B cell (primary cell): Measurements from ENCODE around the gene LMX1B. TPM values are rescaled to one million over a fixed set of nuclear protein-coding genes. Genes with fewer than 3 reads are reported as not detected.

Experiments used
- ATAC-seq: fragments of 200-7000 bp; cut with Tn5 transposase; one replicate; pipeline ENCODE4 v1.10.0; 2021; ENCODE audit warnings: low read depth, mild to moderate bottlenecking, moderate number of reproducible peaks, moderate library complexity
- CTCF ChIA-PET: fragments of 350-600 bp; sonication (Branson Sonifier 250); formaldehyde crosslinking; loops from one replicate; lab custom pipeline; 2021; ENCODE audit warnings: antibody characterized with exemption, inconsistent platforms; lab: Charles Lee
- POLR2A ChIA-PET: fragments of 350-600 bp; sonication (Branson Sonifier 250); formaldehyde crosslinking; loops from one replicate; lab custom pipeline; 2021; ENCODE audit warnings: antibody characterized with exemption; lab: Charles Lee
- DNase-seq: peaks from one replicate; pipeline ENCODE4 v3.0.0; 2013
- H2AFZ ChIP-seq: 2 replicates; pipeline ENCODE4 v1.6.1; 2012; ENCODE audit warnings: mild to moderate bottlenecking, low read depth, low read length; ENCODE audit not compliant: insufficient read depth, poor library complexity, severe bottlenecking
- H3K27ac ChIP-seq, 2 donors: 1 replicate in 1 of 2; 2 replicates in 1 of 2; pipeline ENCODE4 v1.5.1; 2012 to 2013; ENCODE audit warnings: low read length in 2 of 2, mild to moderate bottlenecking in 2 of 2, moderate library complexity in 1 of 2
- H3K27me3 ChIP-seq, 4 experiments: fragments of 200-600 bp in 1 of 4; sonication (generic) in 1 of 4; replicated peaks in 1 of 4; 1 replicate in 2 of 4; 2 replicates in 2 of 4; pipeline versions ENCODE4 v1.6.1 to v1.7.0; 2013 to 2016; ENCODE audit warnings: low read length in 3 of 4, mild to moderate bottlenecking in 2 of 4, mixed read lengths in 1 of 4, moderate library complexity in 1 of 4; ENCODE audit not compliant: insufficient read depth in 4 of 4, control insufficient read depth in 3 of 4; ENCODE audit errors: control extremely low read depth in 1 of 4
- H3K36me3 ChIP-seq, 2 experiments: replicated peaks in 1 of 2; 1 replicate in 1 of 2; 2 replicates in 1 of 2; pipeline versions ENCODE4 v1.6.1 to v1.7.1; 2013; ENCODE audit warnings: low read length in 1 of 2; ENCODE audit not compliant: insufficient read depth in 2 of 2, control insufficient read depth in 1 of 2; ENCODE audit errors: control extremely low read depth in 1 of 2, extremely low read depth in 1 of 2
- H3K4me1 ChIP-seq, 2 donors: fragments of 200-600 bp in 1 of 2; sonication (generic) in 1 of 2; 1 replicate in 1 of 2; 2 replicates in 1 of 2; pipeline versions ENCODE4 v1.5.1 to v1.6.1; 2013 to 2017; ENCODE audit warnings: low read length in 2 of 2; ENCODE audit not compliant: control insufficient read depth in 2 of 2, insufficient read depth in 2 of 2
- H3K4me2 ChIP-seq: replicated peaks from 2 replicates; pipeline ENCODE3; 2012; ENCODE audit warnings: mild to moderate bottlenecking, low read depth, low read length; ENCODE audit not compliant: poor library complexity, severe bottlenecking
- H3K4me3 ChIP-seq, 5 experiments: fragments of 200-600 bp in 1 of 5; sonication (generic) in 1 of 5; 1 replicate in 3 of 5; 2 replicates in 2 of 5; pipeline versions ENCODE4 v1.5.1 to v1.7.0; 2011 to 2016; ENCODE audit warnings: low read length in 4 of 5, mild to moderate bottlenecking in 4 of 5, low read depth in 2 of 5, control low read depth in 1 of 5, moderate library complexity in 1 of 5; ENCODE audit not compliant: insufficient read depth in 1 of 5; ENCODE audit errors: control extremely low read depth in 1 of 5, extremely low read depth in 1 of 5
- H3K79me2 ChIP-seq: fragments of 200-600 bp; sonication (generic); one replicate; pipeline ENCODE4 v1.6.0; 2016; ENCODE audit warnings: low read length; ENCODE audit not compliant: control insufficient read depth, insufficient read depth
- H3K9ac ChIP-seq: fragments of 200-600 bp; sonication (generic); 2 replicates; pipeline ENCODE4 v1.6.1; 2017; ENCODE audit warnings: mild to moderate bottlenecking, low read length, moderate library complexity
- H3K9me3 ChIP-seq, 3 donors: one replicate each; pipeline versions ENCODE4 v1.6.1 to v1.7.1; 2013; ENCODE audit warnings: low read length in 2 of 3; ENCODE audit not compliant: control insufficient read depth in 2 of 3, insufficient read depth in 1 of 3; ENCODE audit errors: control extremely low read depth in 1 of 3
- H4K20me1 ChIP-seq: 2 replicates; pipeline ENCODE4 v1.6.0; 2012; ENCODE audit warnings: mild to moderate bottlenecking, low read length; ENCODE audit not compliant: insufficient read depth, control insufficient read depth, poor library complexity, severe bottlenecking
- H3K27ac Mint-ChIP-seq: one replicate; pipeline ENCODE4 v1.8.0; 2021; ENCODE audit warnings: mixed read lengths
- H3K27me3 Mint-ChIP-seq: one replicate; pipeline ENCODE4 v1.8.0; 2021; ENCODE audit warnings: mixed read lengths
- H3K4me1 Mint-ChIP-seq: one replicate; pipeline ENCODE4 v1.8.0; 2021; ENCODE audit warnings: mixed read lengths
- H3K4me3 Mint-ChIP-seq: one replicate; pipeline ENCODE4 v1.8.0; 2021; ENCODE audit warnings: mixed read lengths
- H3K9me3 Mint-ChIP-seq: one replicate; pipeline ENCODE4 v1.8.0; 2022; ENCODE audit warnings: mixed read lengths; ENCODE audit not compliant: insufficient read depth
- EZH2 ChIP-seq: IDR thresholded peaks from 2 replicates; pipeline ENCODE4 v1.6.1; 2012; ENCODE audit warnings: borderline replicate concordance, low read depth, mild to moderate bottlenecking, moderate library complexity, low read length; ENCODE audit not compliant: insufficient read depth, poor library complexity, severe bottlenecking
- WGBS: methylation state at CpG from one replicate; pipeline ENCODE4 v1.1.5; 2013; ENCODE audit warnings: missing lambda C conversion rate; ENCODE audit not compliant: insufficient coverage; 5-methylcytosine and 5-hydroxymethylcytosine counted together
- intact Hi-C: fragments of 100-400 bp; cut with micrococcal nuclease; formaldehyde crosslinking; loops from one replicate; pipeline ENCODE4 v1.10.0; 2022
- polyA plus RNA-seq: library from polyadenylated mRNA; depleted of rRNA; stranded (reverse); fragments of >200 nt; gene quantifications from 2 replicates; pipeline ENCODE4 v1.2.3, GENCODE V29; 2012
- total RNA-seq, 2 donors: library from RNA; stranded (reverse); fragments of 120-200 nt in 1 of 2; gene quantifications; 1 replicate in 1 of 2; 2 replicates in 1 of 2; pipeline versions ENCODE4 v1.2.3 to v1.2.4, GENCODE V29; 2013 to 2022
- TF ChIP-seq, protein P1 (sequence below): fragments of 200-600 bp; IDR thresholded peaks from one replicate; pipeline ENCODE4 v1.8.0; 2022; ENCODE audit warnings: antibody characterized with exemption, mild to moderate bottlenecking

Gene LMX1B
- total and polyA plus RNA-seq, 2 donors (not counting 1 experiment from before 2014, with no cell fraction given) = not detected

DNA sequence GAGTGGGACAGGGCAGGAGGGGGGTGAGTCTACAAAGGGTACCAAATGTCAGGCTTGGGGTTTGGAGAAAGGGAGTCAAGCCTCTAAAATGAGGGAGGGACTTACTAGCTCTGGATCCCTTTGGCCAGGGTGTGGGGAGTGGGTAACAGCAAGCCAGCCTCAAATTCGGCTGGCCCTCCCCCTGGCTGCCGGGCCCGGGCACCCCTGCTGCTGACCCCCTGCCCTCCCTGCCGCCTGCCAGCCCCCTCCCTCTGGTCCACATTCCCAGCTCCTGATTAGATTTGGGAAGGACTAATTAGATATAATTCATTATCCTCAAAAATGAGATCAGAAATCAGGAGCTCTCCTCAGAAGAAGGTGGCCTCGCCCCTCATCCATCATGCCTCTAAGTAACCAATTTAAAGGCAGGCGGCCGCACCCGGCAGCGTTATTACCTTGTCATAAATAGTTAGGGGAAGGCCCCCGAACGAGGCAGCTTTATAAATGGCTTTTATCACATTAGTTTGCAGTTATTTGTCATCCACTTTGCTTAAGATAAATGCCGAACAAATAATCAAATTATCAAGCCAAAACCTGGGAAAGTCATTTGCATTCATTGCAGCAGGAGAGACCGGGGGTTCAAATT lies 44.6 kb downstream of the LMX1B start:
- Mint-ChIP-seq H3K9me3 (no peaks in the 10 kb centered on the region), H3K27ac (no peak overlapping the region), H3K4me1 (no peaks in the 10 kb centered on the region), H3K4me3 (no peak overlapping the region), H3K27me3 (peaks cover 40% of the 10 kb centered on the region)
- intact Hi-C loops = no loop called here
- Histone ChIP-seq H3K4me2 (no peak overlapping the region), H3K27me3 (peaks cover 0 to 48% (median 0%) of the 10 kb centered on the region in 4 experiments), H3K36me3 (no peaks in the 10 kb centered on the region), H3K4me3 (no peak overlapping the region), H2AFZ (no peak overlapping the region), H3K9me3 (no peaks in the 10 kb centered on the region), H3K79me2 (no peaks in the 10 kb centered on the region), H4K20me1 (no peaks in the 10 kb centered on the region), H3K27ac (no peak overlapping the region), H3K4me1 (no peaks in the 10 kb centered on the region), H3K9ac (no peak overlapping the region)
- POLR2A ChIA-PET = no interaction called here
- TF ChIP-seq, protein P1, sequence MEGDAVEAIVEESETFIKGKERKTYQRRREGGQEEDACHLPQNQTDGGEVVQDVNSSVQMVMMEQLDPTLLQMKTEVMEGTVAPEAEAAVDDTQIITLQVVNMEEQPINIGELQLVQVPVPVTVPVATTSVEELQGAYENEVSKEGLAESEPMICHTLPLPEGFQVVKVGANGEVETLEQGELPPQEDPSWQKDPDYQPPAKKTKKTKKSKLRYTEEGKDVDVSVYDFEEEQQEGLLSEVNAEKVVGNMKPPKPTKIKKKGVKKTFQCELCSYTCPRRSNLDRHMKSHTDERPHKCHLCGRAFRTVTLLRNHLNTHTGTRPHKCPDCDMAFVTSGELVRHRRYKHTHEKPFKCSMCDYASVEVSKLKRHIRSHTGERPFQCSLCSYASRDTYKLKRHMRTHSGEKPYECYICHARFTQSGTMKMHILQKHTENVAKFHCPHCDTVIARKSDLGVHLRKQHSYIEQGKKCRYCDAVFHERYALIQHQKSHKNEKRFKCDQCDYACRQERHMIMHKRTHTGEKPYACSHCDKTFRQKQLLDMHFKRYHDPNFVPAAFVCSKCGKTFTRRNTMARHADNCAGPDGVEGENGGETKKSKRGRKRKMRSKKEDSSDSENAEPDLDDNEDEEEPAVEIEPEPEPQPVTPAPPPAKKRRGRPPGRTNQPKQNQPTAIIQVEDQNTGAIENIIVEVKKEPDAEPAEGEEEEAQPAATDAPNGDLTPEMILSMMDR = no peak
- TF ChIP-seq EZH2 = no peak
- WGBS = 100% methylated on average over 3 of the region's 13 CpGs
- DNase-seq (no peak), ATAC-seq (no peak)
- CTCF ChIA-PET = no interaction called here

- no peak for ATAC-seq
- 87% methylated on average over 10 of the region's 11 CpGs for WGBS
- Histone ChIP-seq H3K4me2 (no peak overlapping the region), H3K36me3 (no peaks in the 10 kb centered on the region), H3K27ac (no peak overlapping the region), H3K4me1 (no peaks in the 10 kb centered on the region), H3K9me3 (no peaks in the 10 kb centered on the region), H3K79me2 (no peaks in the 10 kb centered on the region), H4K20me1 (no peaks in the 10 kb centered on the region), H3K4me3 (no peak overlapping the region), H3K27me3 (peaks cover 0 to 45% (median 2%) of the 10 kb centered on the region in 4 experiments), H2AFZ (no peak overlapping the region), H3K9ac (no peak overlapping the region)
- DNase-seq = no peak
- CTCF ChIA-PET = no interaction called here
- intact Hi-C loops = no loop called here
- POLR2A ChIA-PET = no interaction called here
- peaks cover 37% of the 10 kb centered on the region for H3K27me3 Mint-ChIP-seq
- no peak overlapping the region for H3K27ac Mint-ChIP-seq
- no peaks in the 10 kb centered on the region for H3K4me1 Mint-ChIP-seq
- H3K9me3 Mint-ChIP-seq = no peaks in the 10 kb centered on the region
- no peak overlapping the region for H3K4me3 Mint-ChIP-seq
- TF ChIP-seq EZH2 = no peak
- TF ChIP-seq, protein P1 = no peak
These were observed 45.3 kb downstream of the LMX1B start for GRCh38 chr9:126658956-126659555.
